HG03439 (cell line): ENCODE results near the gene LY6G5C.
A peak's percentile ranks its signal among the peaks of the same experiment; 100 is the strongest.

Source experiments
- ATAC-seq: cut with Tn5 transposase; IDR thresholded peaks from one replicate; pipeline ENCODE4 v1.9.1; 2021; ENCODE audit warnings: mild to moderate bottlenecking, moderate library complexity; ENCODE audit not compliant: unreplicated experiment

The LY6G5C gene

GRCh38 chr6:31663126-31663960 is 17.5 kb downstream of the LY6G5C start:
- ATAC-seq: no peak

- no peak for ATAC-seq
Measured at GRCh38 chr6:31662124-31662723, 18.6 kb downstream of the LY6G5C start.

- ATAC-seq: no peak
Measured at GRCh38 chr6:31661262-31662123, 19.4 kb downstream of the LY6G5C start.

- peak; percentile 37 for ATAC-seq
Measured at GRCh38 chr6:31660381-31661261, 20.2 kb downstream of the LY6G5C start, which contains the start of gene C6orf47. C6orf47 (minus strand) TSS chr6:31660778; CDS start chr6:31659947, 831 bp downstream.

GRCh38 chr6:31659649-31660380 is 21.1 kb downstream of the LY6G5C start:
- ATAC-seq: peak; percentile 14

- no peak for ATAC-seq
Measured at GRCh38 chr6:31658983-31659648, 21.8 kb downstream of the LY6G5C start.

GRCh38 chr6:31658158-31658688 is 22.6 kb downstream of the LY6G5C start:
- no peak for ATAC-seq

GRCh38 chr6:31657406-31658157 is 23.3 kb downstream of the LY6G5C start:
- no peak for ATAC-seq

GRCh38 chr6:31655349-31656237 is 25.3 kb downstream of the LY6G5C start, which contains the start of gene APOM:
APOM (plus strand) TSS chr6:31655894; CDS start chr6:31655967, 73 bp downstream.
- ATAC-seq: no peak

GRCh38 chr6:31654574-31655348 is 26.1 kb downstream of the LY6G5C start:
- no peak for ATAC-seq

- ATAC-seq: peak; percentile 60
Measured at GRCh38 chr6:31652925-31653724, 27.7 kb downstream of the LY6G5C start.

GRCh38 chr6:31651602-31652191 is 29.2 kb downstream of the LY6G5C start:
- peak; percentile 27 for ATAC-seq

GRCh38 chr6:31645325-31645724 is 35.5 kb downstream of the LY6G5C start:
- no peak for ATAC-seq

GRCh38 chr6:31643818-31644454 is 36.9 kb downstream of the LY6G5C start:
- ATAC-seq: no peak
